ENCODE results near the gene DISC1. TPM values are rescaled to one million over a fixed set of nuclear protein-coding genes. Genes with fewer than 3 reads are reported as not detected.

DISC1 gene
- total RNA-seq, 1 donor from 2014 or later, result 9.5 TPM

GRCh38 chr1:232057896-232058274, 431.3 kb downstream of the DISC1 start:
- H3K36me3 ChIP-seq, result no peaks in the 10 kb centered on the region
- no peaks in the 10 kb centered on the region for H3K4me1 ChIP-seq
- no peak for DNase-seq
- no peak overlapping the region for H3K27ac ChIP-seq
- H3K9me3 ChIP-seq, result no peaks in the 10 kb centered on the region
- H3K27me3 ChIP-seq, result no peaks in the 10 kb centered on the region
- intact Hi-C loops (cut with DNase I), result no loop called here
- no peak overlapping the region for H3K4me3 ChIP-seq
- no peak for ATAC-seq
- no peak for TF ChIP-seq CTCF (IDR thresholded peaks at IDR 0.05)

GRCh38 chr1:232059726-232060374, 433.3 kb downstream of the DISC1 start:
- intact Hi-C loops (cut with DNase I), result no loop called here
- Histone ChIP-seq H3K27me3 (no peaks in the 10 kb centered on the region), H3K4me1 (no peaks in the 10 kb centered on the region), H3K27ac (no peak overlapping the region), H3K36me3 (no peaks in the 10 kb centered on the region), H3K9me3 (no peaks in the 10 kb centered on the region), H3K4me3 (no peak overlapping the region)
- no peak for TF ChIP-seq CTCF (IDR thresholded peaks at IDR 0.05)
- ATAC-seq (no peak), DNase-seq (no peak)

- Histone ChIP-seq H3K9me3 (no peaks in the 10 kb centered on the region), H3K27me3 (no peaks in the 10 kb centered on the region), H3K4me3 (no peak overlapping the region), H3K27ac (no peak overlapping the region), H3K36me3 (no peaks in the 10 kb centered on the region), H3K4me1 (no peaks in the 10 kb centered on the region)
- intact Hi-C loops (cut with DNase I), result no loop called here
- TF ChIP-seq CTCF (IDR thresholded peaks at IDR 0.05), result no peak
- ATAC-seq (no peak), DNase-seq (no peak)
These were observed 436.4 kb downstream of the DISC1 start for GRCh38 chr1:232062967-232063366.

GRCh38 chr1:232066521-232066920, 439.9 kb downstream of the DISC1 start:
- no peak for TF ChIP-seq CTCF (IDR thresholded peaks at IDR 0.05)
- no peak overlapping the region for H3K27ac ChIP-seq
- H3K9me3 ChIP-seq, result peaks cover 8% of the 10 kb centered on the region
- no peaks in the 10 kb centered on the region for H3K4me1 ChIP-seq
- no peak overlapping the region for H3K4me3 ChIP-seq
- no peak for DNase-seq
- intact Hi-C loops (cut with DNase I), result no loop called here
- no peaks in the 10 kb centered on the region for H3K27me3 ChIP-seq
- H3K36me3 ChIP-seq, result no peaks in the 10 kb centered on the region
- ATAC-seq, result no peak

- ATAC-seq, result no peak
- Histone ChIP-seq H3K4me3 (no peak overlapping the region), H3K4me1 (no peaks in the 10 kb centered on the region), H3K9me3 (peaks cover 7% of the 10 kb centered on the region), H3K27ac (no peak overlapping the region), H3K27me3 (no peaks in the 10 kb centered on the region), H3K36me3 (no peaks in the 10 kb centered on the region)
- intact Hi-C loops (cut with DNase I), result no loop called here
- DNase-seq, result no peak
- no peak for TF ChIP-seq CTCF (IDR thresholded peaks at IDR 0.05)
These were observed 447.7 kb downstream of the DISC1 start for GRCh38 chr1:232074265-232074664.

- H3K4me1 ChIP-seq, result no peaks in the 10 kb centered on the region
- H3K27me3 ChIP-seq, result no peaks in the 10 kb centered on the region
- DNase-seq (no peak), ATAC-seq (no peak)
- H3K27ac ChIP-seq, result no peak overlapping the region
- H3K9me3 ChIP-seq, result no peaks in the 10 kb centered on the region
- no peak for TF ChIP-seq CTCF (IDR thresholded peaks at IDR 0.05)
- H3K36me3 ChIP-seq, result no peaks in the 10 kb centered on the region
- intact Hi-C loops (cut with DNase I), result no loop called here
- H3K4me3 ChIP-seq, result no peak overlapping the region
These were observed 451.2 kb downstream of the DISC1 start for GRCh38 chr1:232077809-232078208.
